Stimulated activated CD4-positive, alpha-beta T cell treated with anti-CD3 and anti-CD28 coated beads, Interleukin-12 subunit alpha, Interleukin-12 subunit beta, amount 100 ng/mL, for 4 hours (primary cell): ENCODE data around the gene JAM2.
A peak's percentile ranks its signal among the peaks of the same experiment; 100 is the strongest.

ENCODE experiments used
- DNase-seq: peaks from one replicate; pipeline ENCODE4 v3.0.0-alpha.2; 2020

Gene JAM2

DNA sequence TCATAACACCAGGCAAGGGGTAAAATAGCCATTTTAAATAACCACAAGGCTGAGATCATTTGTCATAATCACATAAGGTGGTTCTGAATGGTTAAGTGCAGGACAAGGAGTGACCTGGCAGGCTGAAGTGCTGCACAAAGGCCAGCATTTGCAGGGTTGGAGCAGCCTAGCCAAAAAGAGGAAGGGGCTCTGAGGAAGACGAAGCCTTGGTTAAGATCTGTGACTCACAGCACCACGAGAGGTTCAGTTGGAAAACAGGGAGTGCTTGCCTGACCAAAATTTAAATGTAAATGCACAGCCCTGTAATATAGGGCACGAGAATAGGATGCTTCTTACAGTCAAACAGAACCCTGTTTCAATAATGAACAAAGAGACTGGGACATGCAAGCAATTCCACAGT lies 83.6 kb downstream of the JAM2 start:
- DNase-seq: no peak

DNA sequence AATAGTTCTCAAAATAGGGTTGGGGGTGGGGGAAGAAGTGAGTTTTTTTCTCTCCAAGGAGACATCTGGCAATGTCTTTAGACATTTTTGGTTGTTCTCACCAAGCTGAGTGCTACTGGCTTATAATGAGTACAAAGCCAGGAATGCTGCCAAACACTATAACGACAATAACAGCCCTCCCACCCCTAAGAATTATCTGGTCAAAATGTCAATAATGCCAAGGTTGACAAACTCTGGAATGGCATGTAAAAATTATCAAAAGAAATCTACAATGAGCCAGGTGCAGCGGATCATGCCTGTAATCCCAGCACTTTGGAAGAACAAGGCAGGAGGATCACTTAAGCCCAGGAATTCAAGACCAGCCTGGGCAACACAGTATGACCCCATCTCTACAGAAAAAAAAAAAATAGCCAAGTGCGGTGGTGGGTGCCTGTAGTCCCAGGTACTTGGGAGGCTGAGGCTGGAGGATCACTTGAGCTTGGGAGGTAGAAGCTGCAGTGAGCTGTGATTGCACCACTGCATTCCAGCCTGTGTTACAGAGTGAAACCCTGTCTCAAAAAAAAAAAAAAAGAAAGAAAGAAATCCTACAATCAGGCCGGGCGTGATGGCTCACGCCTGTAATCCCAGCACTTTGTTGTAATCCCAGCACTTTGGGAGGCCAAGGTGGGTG lies 93.2 kb downstream of the JAM2 start:
- DNase-seq: no peak

DNA sequence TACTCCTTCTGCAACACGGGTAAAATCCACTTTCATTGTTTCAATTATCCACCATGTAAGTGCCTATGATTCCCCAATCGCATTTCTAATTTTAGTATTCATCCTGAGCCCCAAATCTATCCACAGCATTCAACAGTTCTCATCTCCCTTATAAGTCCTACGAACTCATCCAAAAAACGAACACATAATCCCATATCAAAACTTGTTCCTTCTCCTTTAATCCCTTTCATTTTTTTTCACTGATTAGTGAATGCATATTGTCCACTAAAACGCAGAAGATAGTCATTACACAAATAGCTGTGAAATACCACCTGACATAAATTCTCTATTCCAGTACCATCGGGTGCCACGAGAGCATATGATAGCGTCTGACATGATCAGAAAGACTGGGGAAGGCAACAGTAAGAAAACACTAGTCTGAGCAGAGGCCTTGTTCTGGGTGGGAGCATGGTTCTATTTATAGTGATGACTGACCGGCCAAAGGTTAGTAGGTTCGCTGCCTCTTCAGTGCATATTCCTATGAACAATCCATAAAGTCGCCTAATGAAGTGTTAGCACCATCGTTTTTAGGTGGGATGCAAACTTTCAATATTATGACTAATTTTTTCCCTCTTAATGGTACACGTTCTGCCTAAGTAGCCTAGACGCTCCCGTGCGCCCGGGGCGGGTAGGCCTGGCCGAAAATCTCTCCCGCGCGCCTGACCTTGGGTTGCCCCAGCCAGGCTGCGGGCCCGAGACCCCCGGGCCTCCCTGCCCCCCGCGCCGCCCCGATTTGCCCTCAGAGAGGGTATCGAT lies 95.0 kb downstream of the JAM2 start:
- peak; percentile 41 for DNase-seq

DNA sequence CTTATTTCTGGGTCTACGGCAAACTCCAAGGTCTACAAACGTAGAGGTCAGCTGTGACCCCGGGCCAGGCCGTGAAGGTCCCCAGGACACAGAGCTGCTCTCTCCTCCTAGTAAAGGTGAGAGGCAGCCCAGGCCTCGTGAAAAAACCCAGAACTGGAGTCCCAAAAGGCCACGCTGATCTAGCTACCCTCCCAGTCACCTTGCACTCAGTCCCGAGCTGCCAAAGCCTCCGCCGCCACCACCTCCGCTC lies 95.5 kb downstream of the JAM2 start:
- no peak for DNase-seq

DNA sequence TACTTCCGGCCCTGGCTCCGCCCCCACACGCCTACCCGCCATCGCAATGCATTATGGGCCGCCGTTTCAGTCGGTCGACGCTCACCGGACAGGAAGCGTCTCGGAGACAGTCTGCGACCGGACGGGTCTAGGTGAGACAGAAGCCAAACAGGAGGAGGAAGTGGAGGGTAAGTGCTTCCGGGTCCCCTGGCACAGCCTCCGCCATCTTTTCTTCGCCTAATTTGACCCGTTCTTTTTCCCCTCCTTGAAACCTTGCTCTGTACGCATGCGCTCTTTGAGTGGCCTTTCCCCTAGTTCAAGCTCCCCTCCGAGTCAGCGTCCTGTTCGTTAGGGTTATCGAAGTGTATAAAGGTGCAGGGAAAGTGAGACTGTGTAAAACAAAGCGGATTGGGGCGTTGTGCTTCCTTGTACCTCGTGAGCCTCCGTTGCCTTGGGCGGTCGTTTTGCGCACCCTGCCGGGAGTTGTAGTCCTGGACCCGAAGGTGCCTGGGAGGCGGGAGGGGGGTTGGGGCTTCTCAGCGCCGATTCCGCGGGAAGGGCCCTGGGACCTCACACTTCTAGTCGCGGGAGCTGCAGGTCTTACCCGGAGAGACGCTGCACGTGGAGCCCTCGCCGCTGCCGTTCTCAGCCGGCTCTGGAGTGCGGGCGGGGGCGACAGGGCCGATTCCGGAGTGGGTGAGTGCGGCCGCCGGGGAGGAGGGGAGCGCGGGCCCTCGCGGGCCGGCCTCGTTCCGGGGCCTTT lies 96.0 kb downstream of the JAM2 start, which contains the start of the genes ATP5PF and GABPA:
TSS of gene ATP5PF (minus strand) at position 1 of the 742 bp plus-strand sequence. CDS start 5,110 bp downstream, outside the sequence.
TSS of gene GABPA (plus strand) at position 69 of the 742 bp plus-strand sequence. CDS start 6,627 bp downstream, outside the sequence.
- DNase-seq: peak; percentile 98

- peak; percentile 77 for DNase-seq
Measured at GRCh38 chr21:25735646-25736597, 96.9 kb downstream of the JAM2 start.

DNA sequence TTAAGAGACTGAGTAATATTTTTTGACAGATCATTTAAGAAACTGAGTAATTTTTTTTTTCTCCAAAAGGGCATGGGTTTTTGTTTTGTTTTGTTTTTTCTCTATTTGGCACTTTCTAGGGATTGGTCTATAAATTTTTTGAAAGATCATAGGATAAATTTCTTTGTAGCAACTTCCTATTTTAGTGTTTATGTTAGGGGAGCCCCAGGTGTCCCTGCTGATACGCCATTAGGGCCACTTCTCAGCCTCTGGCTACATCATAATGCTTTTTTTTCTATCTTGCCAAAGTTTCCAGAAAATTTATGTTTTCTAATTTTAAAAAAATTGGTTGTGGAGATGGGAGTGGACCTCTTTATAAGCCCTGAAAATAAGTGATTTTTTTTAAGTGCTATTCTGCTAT lies 98.4 kb downstream of the JAM2 start:
- DNase-seq: no peak

GRCh38 chr21:25742900-25743299 lies 103.8 kb downstream of the JAM2 start:
- no peak for DNase-seq

GRCh38 chr21:25744854-25745253 lies 105.8 kb downstream of the JAM2 start:
- no peak for DNase-seq

GRCh38 chr21:25750085-25750484 lies 111.0 kb downstream of the JAM2 start:
- DNase-seq: no peak

- DNase-seq: no peak
Measured at GRCh38 chr21:25752416-25752815, 113.4 kb downstream of the JAM2 start.

DNA sequence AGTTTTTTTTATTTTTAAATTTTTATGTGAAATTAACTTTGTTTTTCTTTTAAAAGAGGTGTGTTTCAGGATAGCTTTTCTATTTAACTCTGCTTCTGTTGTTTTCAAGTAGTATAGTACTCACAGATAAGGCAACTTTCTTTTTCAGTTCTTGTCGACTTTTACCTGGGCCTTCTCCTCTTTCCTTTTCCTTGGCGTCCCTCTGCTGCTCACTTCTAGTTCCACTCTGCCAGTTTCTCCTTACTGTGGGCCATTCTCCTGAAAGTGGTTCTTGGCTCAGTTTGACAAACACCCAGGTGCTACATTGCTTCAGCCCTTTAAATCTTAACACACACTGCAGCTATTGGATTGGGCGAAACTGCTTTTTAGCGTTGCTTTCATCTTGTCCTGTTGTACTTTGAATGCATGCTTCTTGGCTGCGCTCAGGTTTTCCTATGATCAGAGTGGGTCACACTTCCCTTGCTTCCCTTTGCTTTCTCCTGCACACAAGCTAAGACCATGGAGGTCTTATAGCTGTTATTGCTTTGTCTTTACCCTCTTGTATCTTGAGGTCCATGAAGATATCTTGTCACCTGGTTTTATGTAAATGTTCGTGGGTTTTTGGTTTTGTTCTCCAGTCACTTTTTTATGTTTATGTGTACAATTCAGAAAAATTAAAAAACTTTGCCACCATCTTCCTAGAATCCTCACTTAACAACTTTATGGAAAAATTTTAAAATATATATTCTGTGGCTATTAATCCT lies 117.3 kb downstream of the JAM2 start:
- DNase-seq: no peak

GRCh38 chr21:25757531-25757930 lies 118.5 kb downstream of the JAM2 start:
- DNase-seq: no peak

- DNase-seq: no peak
Measured at GRCh38 chr21:25759573-25759972, 120.5 kb downstream of the JAM2 start.

DNA sequence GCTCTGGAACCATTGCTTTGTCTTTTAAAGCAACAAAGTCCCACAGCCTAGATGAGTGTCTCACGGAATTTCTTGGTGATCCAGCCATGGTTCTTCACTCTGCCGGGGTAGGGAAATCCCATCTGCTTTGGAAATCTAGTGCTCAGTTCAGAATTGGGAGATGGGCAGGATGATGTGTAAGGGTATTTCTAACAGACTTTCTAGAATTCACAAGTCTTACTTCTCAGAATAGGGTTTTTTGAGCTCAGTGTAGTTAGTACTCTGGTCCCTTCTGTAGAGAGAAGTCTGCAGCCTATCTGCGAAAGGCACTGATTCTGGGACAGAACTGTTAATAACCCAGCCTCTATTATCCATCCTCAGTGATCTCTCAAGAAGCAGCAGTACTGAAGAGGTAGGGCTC lies 121.0 kb downstream of the JAM2 start:
- DNase-seq: no peak

DNA sequence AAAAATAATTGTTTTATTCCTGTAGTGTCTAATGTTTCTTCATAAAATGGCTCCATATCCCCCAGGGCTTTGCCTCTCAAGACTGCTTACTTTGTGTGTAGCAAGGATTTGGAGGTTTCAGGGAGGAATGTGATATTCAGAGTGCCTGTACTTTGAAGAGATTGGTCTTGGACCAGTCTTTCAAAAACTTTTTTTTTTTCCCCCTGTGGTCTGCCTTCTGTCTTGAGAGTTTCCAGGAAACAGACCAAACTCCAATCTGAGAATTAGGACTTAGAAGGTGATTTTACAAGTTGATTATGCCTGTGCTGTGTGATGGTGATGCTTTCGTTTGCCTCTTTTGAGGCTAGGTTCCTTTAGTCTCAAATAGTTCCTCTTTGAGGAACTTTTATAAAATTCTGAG lies 121.6 kb downstream of the JAM2 start:
- no peak for DNase-seq

- no peak for DNase-seq
Measured at GRCh38 chr21:25764065-25764464, 125.0 kb downstream of the JAM2 start.
